Activated B cell treated with CpG ODN at 0.5 μM for 24 hours (primary cell): ENCODE data around the gene MAPK1IP1L. TPM values are rescaled to one million over a fixed set of nuclear protein-coding genes. Genes with fewer than 3 reads are reported as not detected.

Source experiments
- ATAC-seq: fragments of 200-7000 bp; cut with Tn5 transposase; one replicate; pipeline ENCODE4 v1.10.0; 2021; ENCODE audit warnings: low read depth, mild to moderate bottlenecking, moderate library complexity
- CTCF ChIA-PET: fragments of 350-600 bp; sonication (Branson Sonifier 250); formaldehyde crosslinking; loops from one replicate; lab custom pipeline; 2021; ENCODE audit warnings: antibody characterized with exemption; lab: Charles Lee
- POLR2A ChIA-PET: fragments of 350-600 bp; sonication (Branson Sonifier 250); formaldehyde crosslinking; loops from one replicate; lab custom pipeline; 2021; ENCODE audit warnings: antibody characterized with exemption; lab: Charles Lee
- DNase-seq: peaks from one replicate; pipeline ENCODE4 v3.0.0; 2022
- H3K27ac Mint-ChIP-seq: one replicate; pipeline ENCODE4 v1.8.0; 2020; ENCODE audit warnings: mixed read lengths
- H3K27me3 Mint-ChIP-seq: one replicate; pipeline ENCODE4 v1.8.0; 2021; ENCODE audit warnings: mixed read lengths
- H3K36me3 Mint-ChIP-seq: one replicate; pipeline ENCODE4 v1.8.0; 2021; ENCODE audit warnings: low read depth, mixed read lengths
- H3K4me1 Mint-ChIP-seq: one replicate; pipeline ENCODE4 v1.8.0; 2021; ENCODE audit warnings: mixed read lengths
- H3K4me3 Mint-ChIP-seq: one replicate; pipeline ENCODE4 v1.8.0; 2020; ENCODE audit warnings: mild to moderate bottlenecking, mixed read lengths
- H3K9me3 Mint-ChIP-seq: one replicate; pipeline ENCODE4 v1.8.0; 2020; ENCODE audit warnings: mixed read lengths
- CTCF ChIP-seq: fragments of 200-600 bp; IDR thresholded peaks from one replicate; pipeline ENCODE4 v1.8.0; 2022; ENCODE audit warnings: antibody characterized with exemption, mild to moderate bottlenecking
- intact Hi-C: fragments of 100-400 bp; cut with micrococcal nuclease; formaldehyde crosslinking; loops from one replicate; pipeline ENCODE4 v1.15.1; 2024
- total RNA-seq: library from RNA; stranded (reverse); gene quantifications from 2 replicates; pipeline ENCODE4 v1.2.3, GENCODE V29; 2022

Gene MAPK1IP1L
- total RNA-seq, 1 donor from 2014 or later = 130 TPM

GRCh38 chr14:55115861-55116245 is 64.4 kb downstream of the MAPK1IP1L start:
- no peaks in the 10 kb centered on the region for H3K9me3 Mint-ChIP-seq
- ATAC-seq (peak; percentile 49), DNase-seq (no peak)
- CTCF ChIA-PET = no interaction called here
- H3K27me3 Mint-ChIP-seq = no peaks in the 10 kb centered on the region
- POLR2A ChIA-PET = no interaction called here
- H3K36me3 Mint-ChIP-seq = no peaks in the 10 kb centered on the region
- no peak overlapping the region for H3K4me3 Mint-ChIP-seq
- no peak overlapping the region for H3K27ac Mint-ChIP-seq
- intact Hi-C loops = no loop called here
- TF ChIP-seq CTCF = no peak
- no peaks in the 10 kb centered on the region for H3K4me1 Mint-ChIP-seq

DNA sequence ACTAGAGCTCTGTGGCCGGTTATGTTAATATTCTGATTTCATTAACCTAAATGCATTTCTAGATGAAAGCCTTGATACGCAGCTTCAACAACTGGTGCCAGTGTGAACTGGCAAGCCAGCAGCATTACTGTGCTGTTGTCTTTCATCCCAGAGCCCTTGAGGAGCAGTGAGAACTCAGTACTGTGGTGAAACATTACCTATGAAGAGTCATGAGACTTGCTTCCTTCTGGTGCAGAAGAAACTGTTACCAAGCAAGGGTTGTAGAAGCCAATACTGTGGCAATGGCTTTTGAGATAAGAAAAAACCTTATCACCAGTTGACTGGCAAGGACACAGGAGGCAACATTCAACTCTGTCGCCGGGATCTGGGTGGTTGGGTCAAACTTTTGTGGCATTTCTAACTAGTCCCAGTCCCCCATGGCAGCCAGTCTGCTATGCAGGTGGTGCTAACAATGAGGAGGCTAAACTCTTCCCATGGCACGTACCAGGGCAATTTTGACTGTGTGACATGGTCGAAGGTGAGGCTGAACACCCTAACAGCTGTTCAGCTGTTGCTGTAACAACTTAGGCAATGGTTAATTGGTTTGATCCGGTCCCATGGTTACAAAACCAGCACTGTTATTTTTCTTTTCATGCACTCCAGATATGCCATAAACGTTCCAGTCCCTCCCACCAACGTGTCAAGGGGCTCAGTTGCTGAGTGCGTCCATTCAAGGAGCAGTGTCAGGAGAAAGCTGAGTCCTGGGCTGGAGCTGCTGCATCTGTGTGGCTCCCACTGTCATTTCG is 65.0 kb downstream of the MAPK1IP1L start:
- ChIA-PET POLR2A (no interaction called here), CTCF (no interaction called here)
- Mint-ChIP-seq H3K27ac (no peak overlapping the region), H3K36me3 (no peaks in the 10 kb centered on the region), H3K4me3 (no peak overlapping the region), H3K27me3 (no peaks in the 10 kb centered on the region), H3K4me1 (no peaks in the 10 kb centered on the region), H3K9me3 (no peaks in the 10 kb centered on the region)
- ATAC-seq = no peak
- no peak for TF ChIP-seq CTCF
- intact Hi-C loops = no loop called here
- DNase-seq = no peak

GRCh38 chr14:55117803-55118441 is 66.5 kb downstream of the MAPK1IP1L start:
- Mint-ChIP-seq H3K4me1 (no peaks in the 10 kb centered on the region), H3K9me3 (no peaks in the 10 kb centered on the region), H3K27ac (no peak overlapping the region), H3K36me3 (no peaks in the 10 kb centered on the region), H3K27me3 (no peaks in the 10 kb centered on the region), H3K4me3 (no peak overlapping the region)
- intact Hi-C loops = no loop called here
- no peak for TF ChIP-seq CTCF
- ChIA-PET CTCF (interaction anchor here (1.1 kb wide), 1 partner anchor 67 kb away, joined by 3 read pairs; the partner anchor contains the start of gene MAPK1IP1L), POLR2A (interaction anchor here (1.3 kb wide), 2 partner anchors 15 to 45 kb away, joined by 3 to 6 read pairs; no protein-coding TSS in a partner anchor)
- no peak for DNase-seq
- ATAC-seq = no peak

DNA sequence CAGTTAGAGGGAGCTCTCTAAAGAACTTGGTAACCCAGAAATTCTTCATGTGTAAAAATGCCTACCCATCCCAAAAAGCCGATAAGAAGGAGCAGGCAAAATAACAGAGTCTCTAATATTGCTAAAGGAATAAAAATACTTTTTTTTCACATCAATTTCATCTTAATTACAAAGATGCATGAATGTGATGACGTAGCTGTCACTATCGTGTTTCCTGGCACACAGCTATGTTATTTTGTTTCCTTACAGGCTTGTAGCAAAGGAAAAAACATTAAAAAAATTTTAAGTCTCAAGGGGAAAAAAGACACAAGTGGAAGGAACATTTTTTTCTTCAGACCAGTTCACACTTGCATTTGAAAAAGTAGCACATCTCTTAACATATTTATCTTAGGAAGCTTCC is 67.3 kb downstream of the MAPK1IP1L start:
- H3K36me3 Mint-ChIP-seq = no peaks in the 10 kb centered on the region
- CTCF ChIA-PET = interaction anchor here (1.0 to 1.1 kb wide), 2 partner anchors 30 to 67 kb away, joined by 3 read pairs; partner anchors contain the start of gene MAPK1IP1L

More for the DNA sequence above, 67.3 kb downstream of the MAPK1IP1L start:
- TF ChIP-seq CTCF = no peak
- DNase-seq = no peak
- Mint-ChIP-seq H3K27ac (no peak overlapping the region), H3K4me3 (no peak overlapping the region), H3K4me1 (no peaks in the 10 kb centered on the region), H3K27me3 (no peaks in the 10 kb centered on the region), H3K9me3 (no peaks in the 10 kb centered on the region)
- POLR2A ChIA-PET = interaction anchor here (1.3 kb wide), 1 partner anchor 16 kb away, joined by 3 read pairs; no protein-coding TSS in a partner anchor
- ATAC-seq = no peak
- intact Hi-C loops = no loop called here

Other genes starting within 250 kb of the MAPK1IP1L start
- 15.5 and 17.2 TPM in 2 replicates for gene GCH1, start 148.8 kb upstream of the MAPK1IP1L start, total RNA-seq
- gene WDHD1, start 24.5 kb upstream of the MAPK1IP1L start, total RNA-seq = 9.3 and 9.5 TPM in 2 replicates
- 29.2 and 30.3 TPM in 2 replicates for gene SOCS4, start 24.4 kb upstream of the MAPK1IP1L start, total RNA-seq
- 199 and 221 TPM in 2 replicates for gene LGALS3, start 77.6 kb downstream of the MAPK1IP1L start, total RNA-seq
- 0.66 and 0.73 TPM in 2 replicates for gene DLGAP5, start 139.9 kb downstream of the MAPK1IP1L start, total RNA-seq
- gene FBXO34, start 219.8 kb downstream of the MAPK1IP1L start, total RNA-seq = 19.7 and 20.4 TPM in 2 replicates